ENCODE results near the gene C9orf43.

C9orf43 gene
- long read RNA-seq, partial matches to known transcripts = 0 of 3 reads
- long read RNA-seq, other reads (novel, unspliced or antisense) = 1 of 3 reads

- peak within 1 kb of the TSS; percentile 91 for H3K4me3 ChIP-seq (replicated peaks; ENCODE audit: insufficient read depth, low read length)
- DNase-seq (ENCODE audit: low read depth in 1 of 2, low spot score in 1 of 2) = peak; percentile 96
- H3K27me3 ChIP-seq (ENCODE audit: insufficient read depth, poor library complexity, severe bottlenecking) = no peaks in the 10 kb centered on the region
- H3K27ac ChIP-seq (replicated peaks) = peak within 1 kb of the TSS; percentile 96
- TF ChIP-seq REST (IDR thresholded peaks at IDR 0.05; ENCODE audit: insufficient replicate concordance, low read depth) (peak; percentile 70), POLR2AphosphoS5 (IDR thresholded peaks at IDR 0.05; ENCODE audit: low read depth) (peak; percentile 78), CTCF (IDR thresholded peaks at IDR 0.05; ENCODE audit: insufficient read depth, low read length) (no peak), GABPA (IDR thresholded peaks at IDR 0.05; ENCODE audit: low read depth) (peak; percentile 39; the same call in 1 of the 2 replicates), SPI1 (IDR thresholded peaks at IDR 0.05; ENCODE audit: borderline replicate concordance, low read depth) (no peak)
These were observed at the start of gene C9orf43, which contains the start of gene POLE3 for GRCh38 chr9:113410207-113410864. Gene C9orf43 (plus strand): TSS chr9:113410747. CDS start chr9:113413494, 2,747 bp downstream. Gene POLE3 (minus strand): TSS chr9:113410675. CDS start chr9:113410293, 382 bp downstream.

GRCh38 chr9:113361304-113362018 is 49.1 kb upstream of the C9orf43 start:
- Histone ChIP-seq H3K27ac (replicated peaks) (no peak overlapping the region), H3K4me3 (replicated peaks; ENCODE audit: insufficient read depth, low read length) (no peak overlapping the region), H3K27me3 (ENCODE audit: insufficient read depth, poor library complexity, severe bottlenecking) (no peaks in the 10 kb centered on the region)
- TF ChIP-seq GABPA (IDR thresholded peaks at IDR 0.05; ENCODE audit: low read depth) (no peak), SPI1 (IDR thresholded peaks at IDR 0.05; ENCODE audit: borderline replicate concordance, low read depth) (no peak), REST (IDR thresholded peaks at IDR 0.05; ENCODE audit: insufficient replicate concordance, low read depth) (no peak), POLR2AphosphoS5 (IDR thresholded peaks at IDR 0.05; ENCODE audit: low read depth) (no peak), CTCF (IDR thresholded peaks at IDR 0.05; ENCODE audit: insufficient read depth, low read length) (no peak)
- DNase-seq (ENCODE audit: low read depth in 1 of 2, low spot score in 1 of 2) = no peak

- no peaks in the 10 kb centered on the region for H3K27me3 ChIP-seq (ENCODE audit: insufficient read depth, poor library complexity, severe bottlenecking)
- no peak overlapping the region for H3K4me3 ChIP-seq (replicated peaks; ENCODE audit: insufficient read depth, low read length)
- no peak overlapping the region for H3K27ac ChIP-seq (replicated peaks)
- TF ChIP-seq POLR2AphosphoS5 (IDR thresholded peaks at IDR 0.05; ENCODE audit: low read depth) (no peak), SPI1 (IDR thresholded peaks at IDR 0.05; ENCODE audit: borderline replicate concordance, low read depth) (no peak), CTCF (IDR thresholded peaks at IDR 0.05; ENCODE audit: insufficient read depth, low read length) (no peak), GABPA (IDR thresholded peaks at IDR 0.05; ENCODE audit: low read depth) (no peak), REST (IDR thresholded peaks at IDR 0.05; ENCODE audit: insufficient replicate concordance, low read depth) (no peak)
- DNase-seq (ENCODE audit: low read depth in 1 of 2, low spot score in 1 of 2) = no peak
These were observed 47.2 kb upstream of the C9orf43 start for GRCh38 chr9:113363336-113363735.

All from HL-60 (cell line).